Stimulated activated CD8-positive, alpha-beta memory T cell treated with anti-CD3 and anti-CD28 coated beads, Interleukin-2, amount 100 ng/mL, for 48 hours (primary cell): ENCODE measurements around the gene LAMA3.

Source experiments
- DNase-seq, 2 donors: peaks; one replicate each; pipeline ENCODE4 v3.0.0-alpha.2; 2020; ENCODE audit warnings: low read depth in 2 of 2

The LAMA3 gene

DNA sequence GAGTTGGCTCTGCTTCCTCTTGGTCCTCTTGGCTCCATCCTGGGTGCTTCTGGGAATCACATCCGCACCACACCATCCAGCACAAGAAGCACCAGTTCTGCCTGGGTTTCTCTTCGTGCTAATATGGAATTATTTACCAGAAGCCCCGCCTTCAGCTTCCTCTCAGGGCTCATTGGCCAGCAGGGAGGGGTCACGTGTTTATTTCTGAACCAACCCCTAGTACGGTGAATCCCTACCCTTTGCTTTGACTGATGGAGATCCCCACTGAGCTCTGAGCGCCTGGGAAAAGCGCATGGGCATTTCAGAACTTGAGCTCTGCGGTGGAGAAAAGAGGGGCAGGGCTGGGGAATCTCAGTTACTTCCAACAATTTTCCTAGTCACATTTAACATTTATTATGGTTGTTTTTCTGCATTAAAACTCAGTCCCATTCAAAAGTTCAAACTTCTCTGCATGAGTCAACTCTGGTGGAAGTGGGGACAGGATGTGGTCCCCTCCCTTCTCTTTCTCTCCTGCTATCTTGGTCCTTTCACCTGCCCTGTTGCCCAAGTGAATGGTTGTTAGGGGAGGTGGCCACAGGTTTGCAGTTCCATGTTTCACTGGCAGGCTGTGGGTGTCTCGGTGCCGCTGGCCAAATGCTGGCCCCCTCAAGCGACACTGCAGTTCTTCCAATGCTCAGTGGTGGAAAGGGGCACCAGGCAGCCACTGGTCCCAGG is 248.9 kb downstream of the LAMA3 start:
- no peak for DNase-seq

DNA sequence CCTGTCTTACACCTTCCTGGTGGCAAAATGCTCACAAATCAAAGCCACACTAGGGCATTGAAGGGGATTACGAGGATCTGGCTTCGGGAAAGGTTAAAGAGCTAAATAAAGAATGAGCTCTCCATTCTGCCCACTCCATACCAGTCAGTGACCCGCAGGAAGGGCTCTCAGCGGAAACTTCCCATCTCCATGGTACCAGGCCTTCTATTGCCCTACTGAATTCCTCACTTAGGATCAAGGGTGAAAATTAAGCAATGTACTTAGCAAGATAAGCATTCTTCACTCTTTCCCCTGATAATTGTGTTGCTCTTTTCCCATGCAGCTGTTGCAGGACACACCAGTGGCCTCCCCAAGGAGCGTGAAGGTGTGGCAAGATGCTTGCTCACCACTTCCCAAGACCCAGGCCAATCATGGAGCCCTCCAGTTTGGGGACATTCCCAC is 249.7 kb downstream of the LAMA3 start:
- no peak for DNase-seq

DNA sequence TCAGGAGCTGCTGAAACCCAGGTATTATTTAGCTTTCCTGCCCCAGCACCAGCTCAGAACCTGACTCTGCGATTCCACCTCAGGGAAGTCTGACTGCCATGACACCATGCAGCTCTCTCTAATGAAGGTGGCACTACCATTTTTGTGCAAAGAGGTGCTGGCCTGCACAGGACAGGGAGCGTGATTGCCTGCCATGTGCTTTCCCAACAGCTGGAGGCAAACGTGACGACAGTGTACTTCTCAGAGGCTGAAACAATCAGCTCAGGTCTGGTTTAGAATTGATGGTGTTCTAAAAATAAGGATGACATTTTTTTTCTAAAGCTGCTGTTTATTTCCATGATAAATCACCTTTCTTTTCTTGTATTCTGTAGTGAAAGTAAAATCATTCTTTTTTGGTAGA is 250.1 kb downstream of the LAMA3 start:
- no peak for DNase-seq

DNA sequence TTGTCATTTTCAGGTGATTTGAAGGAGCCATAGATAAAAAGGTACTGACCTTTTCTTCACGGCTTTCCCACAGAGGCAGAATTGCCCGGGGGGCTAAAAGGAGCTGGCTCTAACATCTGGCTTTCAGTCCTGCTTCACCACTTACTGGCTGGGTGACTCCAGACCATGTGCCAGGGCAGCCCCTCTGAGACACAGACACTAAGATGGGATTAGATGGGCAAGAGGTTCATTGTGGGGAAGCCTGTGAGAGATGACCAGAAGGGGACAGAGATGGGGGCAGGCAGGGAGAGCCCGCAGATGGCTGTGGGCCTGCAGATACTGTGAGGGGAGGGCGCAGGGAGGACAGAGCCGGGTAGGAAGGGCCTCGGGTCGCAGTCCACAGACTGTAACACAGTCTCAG is 250.6 kb downstream of the LAMA3 start:
- no peak for DNase-seq

DNA sequence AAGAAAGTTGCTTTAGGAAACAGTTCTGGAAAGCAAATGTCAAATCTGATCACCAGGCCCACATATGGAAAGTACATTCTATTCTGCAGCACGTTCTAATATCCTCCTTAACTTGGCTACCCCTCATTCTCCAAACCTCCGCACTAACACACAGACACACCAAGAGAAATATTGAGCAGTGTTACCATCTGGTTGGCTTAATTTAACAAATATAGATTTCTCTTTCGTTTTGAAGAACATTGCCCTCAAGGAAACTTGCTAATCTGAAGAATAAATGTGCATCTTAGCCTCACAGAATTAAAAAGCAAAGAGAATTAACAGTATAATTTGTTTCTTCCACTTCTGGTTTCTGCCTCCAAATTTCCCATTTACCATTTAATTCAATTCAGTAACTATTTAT is 252.5 kb downstream of the LAMA3 start:
- no peak for DNase-seq

DNA sequence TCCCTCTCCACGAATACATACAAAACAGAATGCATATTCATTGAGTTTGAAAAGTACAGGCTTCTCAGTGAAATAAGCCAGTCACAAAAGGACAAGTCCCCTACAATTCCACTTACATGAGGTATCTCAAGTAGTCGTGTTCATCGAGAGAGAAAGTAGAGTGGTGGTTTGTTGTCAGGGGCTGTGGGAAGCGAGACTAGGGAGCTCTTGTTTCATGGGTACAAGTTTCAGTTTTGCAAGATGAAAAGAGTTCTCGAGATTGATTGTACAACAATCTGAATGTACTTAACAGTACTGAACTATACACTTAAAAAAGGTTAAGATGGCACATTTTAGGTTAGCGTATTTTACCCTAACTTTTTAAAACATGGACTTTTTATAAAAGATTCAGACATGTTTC is 253.9 kb downstream of the LAMA3 start:
- DNase-seq, result no peak

DNA sequence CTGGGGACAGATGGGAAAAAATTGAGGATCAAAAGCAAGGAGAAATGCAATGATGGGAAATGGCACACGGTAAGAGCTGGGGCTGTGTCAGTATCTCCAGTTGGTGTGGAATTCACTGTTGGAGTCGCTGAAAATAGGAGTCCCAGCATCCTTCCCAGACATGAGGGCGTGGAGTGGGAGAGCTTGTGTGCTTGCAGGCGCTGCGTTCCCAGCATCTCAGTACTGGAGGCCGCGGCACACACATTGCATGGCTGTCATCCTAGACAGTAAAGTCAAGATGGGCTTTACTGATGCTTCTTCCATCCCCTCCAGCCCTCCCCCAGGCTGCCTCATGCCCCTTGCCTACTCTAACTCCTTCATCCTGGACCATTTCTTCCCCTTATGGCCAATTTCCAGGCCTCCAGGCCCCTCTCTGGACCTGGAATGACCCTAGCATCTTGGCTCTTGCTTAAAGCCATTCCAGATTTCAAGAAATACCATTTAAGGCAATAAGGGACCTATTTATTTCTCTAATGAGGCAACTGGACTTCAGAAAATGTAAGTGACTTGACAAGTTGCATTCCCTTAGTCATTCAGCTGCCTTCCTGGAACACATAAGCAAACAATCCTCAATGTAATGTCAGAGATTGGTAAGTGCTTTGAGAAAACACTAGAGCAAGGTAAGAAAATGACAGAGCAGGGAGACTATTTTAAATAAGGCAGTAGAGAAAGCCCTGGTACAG is 254.8 kb downstream of the LAMA3 start:
- no peak for DNase-seq

DNA sequence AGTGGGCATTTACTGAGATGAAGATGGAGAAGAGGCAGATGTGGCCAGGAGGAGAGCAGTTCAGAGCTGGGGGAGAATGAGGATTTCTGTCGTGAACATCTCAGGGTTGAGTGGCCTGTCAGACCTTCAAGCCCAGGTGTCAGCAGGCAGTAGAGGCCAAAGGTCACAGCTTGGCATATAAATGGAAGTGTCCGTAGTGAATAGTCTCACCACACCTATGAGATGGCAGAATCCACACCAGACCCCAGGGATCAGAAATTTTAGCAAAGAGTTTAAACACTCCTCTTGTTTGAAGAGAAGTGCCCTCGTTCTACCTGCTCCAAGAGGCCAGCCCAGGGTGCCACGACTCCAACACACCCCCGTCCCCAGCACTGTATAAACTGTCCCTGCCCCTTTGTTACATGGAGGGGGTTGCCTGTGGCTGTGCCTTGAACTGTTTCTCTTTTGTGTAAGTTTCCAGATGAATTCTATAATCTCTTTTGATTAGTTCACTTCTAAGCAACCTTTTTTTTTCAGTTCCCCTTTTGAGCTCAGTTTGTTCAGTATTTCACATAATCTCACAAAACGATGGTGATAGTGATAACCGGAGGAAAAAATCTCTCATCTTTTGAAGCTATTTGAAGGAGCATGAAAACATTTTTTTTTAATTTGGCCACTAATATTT is 256.3 kb downstream of the LAMA3 start:
- DNase-seq, result no peak

DNA sequence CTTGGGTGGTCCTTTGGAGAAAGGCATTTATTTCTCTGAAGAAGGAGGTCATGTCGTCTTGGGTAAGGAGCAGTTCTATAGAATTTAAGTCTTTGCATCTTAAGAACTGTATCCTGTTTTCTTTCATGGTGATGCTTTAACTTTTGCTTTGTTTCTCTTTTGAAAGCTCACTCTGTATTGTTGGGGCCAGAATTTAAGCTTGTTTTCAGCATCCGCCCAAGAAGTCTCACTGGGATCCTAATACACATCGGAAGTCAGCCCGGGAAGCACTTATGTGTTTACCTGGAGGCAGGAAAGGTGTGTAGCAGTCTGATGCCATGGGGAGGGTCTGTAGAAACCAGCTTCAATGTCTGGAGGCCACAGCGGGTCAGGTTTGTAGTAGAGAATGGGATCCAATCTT is 260.6 kb downstream of the LAMA3 start:
- no peak for DNase-seq

DNA sequence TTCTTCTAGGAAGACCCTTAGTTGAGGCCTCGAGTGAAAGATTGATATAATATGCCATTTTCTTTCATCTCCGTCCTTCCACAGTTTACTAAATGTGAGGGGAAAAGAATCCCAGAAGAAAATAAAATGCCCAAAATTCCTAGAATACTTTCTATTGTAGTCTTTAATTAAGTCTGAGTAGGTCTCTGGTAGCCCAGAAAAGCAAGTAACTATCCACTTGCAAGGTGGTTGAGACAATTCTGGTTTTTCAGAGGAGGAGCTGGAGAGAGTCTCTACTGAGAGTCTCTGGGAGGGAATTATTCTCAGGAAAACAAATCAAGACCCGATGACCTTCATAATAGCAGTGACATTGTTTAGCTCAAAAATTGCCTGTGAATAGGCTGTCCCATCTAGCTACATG is 261.4 kb downstream of the LAMA3 start:
- DNase-seq, result no peak

DNA sequence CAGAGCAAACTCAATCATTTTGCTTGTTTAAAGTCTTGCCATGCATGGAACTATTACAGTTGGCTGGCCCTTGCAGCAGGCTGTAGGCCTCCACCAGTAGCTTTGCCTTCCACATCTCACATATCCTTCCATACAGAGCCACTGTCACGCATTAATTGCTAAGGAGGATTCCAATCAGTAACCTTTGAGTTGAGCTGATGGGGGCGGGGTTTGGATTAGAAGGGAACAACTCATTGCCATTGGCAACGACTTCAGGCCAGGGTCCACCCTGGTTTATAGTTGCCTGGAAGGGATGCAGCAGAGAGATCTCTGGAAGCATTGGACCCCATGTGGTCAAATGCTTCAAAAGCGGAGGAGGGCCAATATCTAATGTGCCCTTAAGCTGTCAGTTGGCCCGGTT is 262.0 kb downstream of the LAMA3 start:
- DNase-seq, result no peak

DNA sequence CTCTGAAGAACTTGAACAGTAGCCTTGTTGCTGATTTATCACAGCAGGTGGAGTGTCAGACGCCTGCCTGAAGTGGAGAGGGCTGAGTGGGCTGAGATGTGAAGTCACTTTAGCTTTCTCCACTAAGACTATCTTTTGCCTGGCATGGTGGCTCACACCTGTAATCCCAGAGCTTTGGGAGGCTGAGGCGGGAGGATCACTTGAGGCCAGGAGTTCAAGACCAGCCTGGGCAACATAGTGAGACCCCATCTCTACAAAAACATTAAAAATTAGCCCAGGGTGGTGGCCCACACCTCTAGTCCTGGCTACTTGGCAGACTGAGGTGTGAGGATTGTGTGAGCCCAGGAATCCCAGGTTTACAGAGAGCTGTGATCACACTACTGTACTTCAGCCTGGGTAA is 264.7 kb downstream of the LAMA3 start:
- DNase-seq, result no peak

DNA sequence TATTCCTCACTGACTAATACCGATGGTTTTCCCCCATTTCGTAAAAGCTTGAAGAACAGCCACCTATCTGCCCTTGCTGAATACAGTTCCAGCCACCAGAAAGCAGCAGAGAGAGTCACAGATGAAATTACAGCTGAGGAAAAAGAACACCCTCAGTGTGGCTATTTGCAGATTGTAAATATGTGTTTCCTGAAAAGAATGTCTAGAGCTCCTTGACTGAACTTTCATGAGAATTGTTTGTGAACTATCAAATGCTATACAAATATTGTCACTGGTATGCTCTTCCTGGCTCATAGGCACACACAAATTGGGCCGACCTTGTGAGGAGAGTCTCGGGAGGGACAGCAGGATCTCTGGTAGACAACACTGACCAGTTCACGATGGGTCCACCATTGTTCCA is 267.2 kb downstream of the LAMA3 start:
- no peak for DNase-seq

DNA sequence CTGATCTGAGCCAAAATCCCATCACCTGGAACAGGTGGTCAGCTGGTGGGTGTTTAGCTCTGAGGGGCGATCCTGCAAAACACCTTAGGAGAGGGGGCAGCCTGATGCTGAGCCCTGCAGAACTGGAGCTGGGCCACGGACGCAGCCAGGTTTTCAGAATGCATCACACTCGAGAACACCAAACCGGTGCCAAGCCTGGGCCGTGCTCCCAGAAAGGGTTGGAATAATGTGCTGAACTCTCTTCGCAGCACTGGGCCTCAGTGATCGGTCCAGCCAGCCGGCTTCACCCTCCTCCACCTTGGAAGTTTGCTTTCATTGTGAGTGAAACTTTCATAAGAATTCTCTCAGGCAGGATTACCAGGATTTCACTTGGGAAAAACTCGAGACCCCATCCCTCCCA is 268.8 kb downstream of the LAMA3 start:
- no peak for DNase-seq

DNA sequence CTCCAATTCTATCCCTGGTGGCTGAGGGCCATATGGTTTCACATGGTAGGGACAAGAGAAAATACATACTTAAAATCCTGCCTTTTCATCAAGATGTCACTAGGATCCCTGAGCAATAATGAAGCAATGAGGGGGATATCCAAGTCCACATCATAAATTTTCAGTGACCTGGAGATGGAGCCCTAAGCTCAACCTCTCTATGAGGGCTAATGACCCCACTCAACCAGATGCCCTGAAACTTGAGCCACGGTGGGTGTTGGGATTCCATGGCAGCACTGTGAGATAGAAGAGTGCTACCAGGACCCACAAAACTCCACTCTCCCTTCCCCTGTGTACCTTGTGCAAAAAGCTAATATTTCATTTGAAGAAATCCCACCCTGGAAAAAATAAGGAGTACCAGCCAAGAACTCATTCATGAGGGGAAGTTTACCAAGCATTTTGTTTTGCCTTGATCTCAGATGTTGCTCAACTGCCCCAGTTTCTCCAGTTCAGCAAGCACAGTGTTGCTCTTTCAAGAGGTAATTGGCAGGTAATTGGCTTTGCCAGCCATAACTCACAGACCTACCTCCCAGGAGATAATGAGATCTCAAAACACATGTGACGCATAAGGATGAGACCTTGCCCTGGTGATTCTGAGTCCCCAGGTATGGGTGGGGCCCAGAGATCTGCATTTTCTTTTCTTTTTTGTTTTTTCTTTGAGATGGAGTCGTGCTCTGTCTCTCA is 274.4 kb downstream of the LAMA3 start:
- DNase-seq, result no peak

DNA sequence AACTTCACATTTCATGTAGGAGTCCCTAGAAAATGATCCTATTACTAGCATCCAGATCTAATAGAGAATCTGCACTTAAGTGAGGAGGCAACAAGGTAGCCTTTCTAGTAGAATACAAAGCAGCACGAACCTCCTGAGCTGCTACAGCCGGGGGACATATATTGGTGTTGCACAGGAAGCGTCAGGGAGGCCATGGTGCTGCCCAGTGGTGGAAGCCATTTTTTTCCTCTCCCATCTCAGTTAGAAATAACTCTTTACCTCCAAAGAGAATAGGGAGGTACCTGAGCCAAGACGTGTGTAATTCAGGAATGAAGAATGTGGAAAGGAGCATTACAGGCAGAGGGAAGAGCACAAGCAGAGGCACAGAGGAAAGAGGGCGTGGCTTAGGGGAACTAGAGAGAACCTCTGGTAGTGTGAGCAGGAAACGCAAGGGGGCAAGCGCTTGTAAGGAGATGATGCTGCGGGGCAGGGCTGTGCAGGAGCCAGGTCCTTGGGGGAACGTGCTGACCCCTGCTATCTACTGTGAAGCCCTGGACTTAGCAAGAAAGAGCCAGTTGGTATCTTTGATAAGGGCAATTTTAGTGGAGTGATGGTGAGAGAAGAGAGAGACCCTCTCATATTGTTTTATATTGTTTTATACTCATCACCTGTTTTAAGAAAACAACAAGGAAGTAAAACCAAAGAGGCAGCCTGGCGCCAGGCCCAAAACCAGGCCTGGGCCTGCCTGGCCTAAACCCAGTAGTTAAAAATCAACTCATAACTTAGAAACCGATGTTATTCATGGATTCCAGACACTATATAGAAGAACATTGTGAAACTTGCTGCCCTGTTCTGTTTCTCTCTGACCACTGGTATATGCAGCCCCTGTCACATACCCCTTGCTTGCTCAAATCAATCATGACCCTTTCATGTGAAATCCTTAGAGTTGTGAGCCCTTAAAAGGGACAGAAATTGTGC is 275.3 kb downstream of the LAMA3 start:
- DNase-seq, result peak; percentile 35 to 36

DNA sequence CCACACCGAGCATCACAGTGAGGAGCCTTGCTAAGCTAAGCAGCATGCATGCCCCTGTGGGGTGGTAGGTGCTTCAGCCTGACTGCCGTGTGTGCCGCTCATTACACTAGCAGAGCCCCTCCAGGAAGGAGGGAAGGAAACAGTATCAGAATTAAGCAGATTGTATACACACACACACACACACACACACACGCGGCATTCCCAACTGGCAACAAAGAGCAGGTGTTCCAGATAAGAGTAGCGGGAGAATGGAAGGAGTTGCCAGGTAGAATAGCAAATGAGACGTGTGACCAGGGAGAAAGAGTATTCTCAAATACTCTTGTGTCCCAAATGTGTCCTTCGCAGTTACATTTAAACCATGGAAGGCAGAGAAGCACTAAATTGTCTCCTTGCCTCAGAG is 277.7 kb downstream of the LAMA3 start:
- no peak for DNase-seq

DNA sequence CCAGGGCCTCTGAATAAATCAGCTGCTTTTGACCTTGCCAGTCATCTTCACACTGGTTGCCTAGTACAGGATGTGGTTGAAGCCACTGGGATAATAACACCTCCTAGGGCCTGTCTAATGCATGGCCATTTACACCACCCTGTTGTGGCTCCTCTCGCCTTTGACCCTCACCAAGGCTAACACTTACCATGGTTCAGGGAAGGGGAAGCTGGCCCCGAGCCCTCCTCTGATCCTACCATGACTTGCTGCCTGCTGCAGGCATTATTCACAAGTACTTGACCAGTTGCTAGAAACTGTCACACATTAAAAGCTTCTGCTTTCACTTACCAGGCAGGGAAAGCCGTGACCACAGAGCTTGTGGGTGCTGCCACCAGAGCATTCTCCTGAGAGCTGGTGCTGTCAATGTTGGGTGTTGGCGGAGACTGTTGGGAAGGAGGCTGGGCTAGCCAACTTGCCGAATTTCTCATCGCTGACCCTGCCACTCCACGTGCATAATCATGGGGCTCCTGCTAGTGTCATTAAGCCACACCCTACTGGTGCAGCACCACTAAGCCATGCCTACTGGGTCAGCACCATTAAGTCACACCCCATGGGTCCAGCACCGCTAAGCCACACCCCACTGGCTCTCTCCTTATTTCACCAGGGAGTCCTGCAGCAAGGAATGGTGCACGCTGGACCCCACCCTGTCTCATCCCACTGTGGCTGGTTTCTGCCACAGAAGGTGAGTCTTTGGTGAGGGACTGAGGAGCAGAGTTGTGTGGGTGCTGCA is 278.3 kb downstream of the LAMA3 start:
- no peak for DNase-seq

DNA sequence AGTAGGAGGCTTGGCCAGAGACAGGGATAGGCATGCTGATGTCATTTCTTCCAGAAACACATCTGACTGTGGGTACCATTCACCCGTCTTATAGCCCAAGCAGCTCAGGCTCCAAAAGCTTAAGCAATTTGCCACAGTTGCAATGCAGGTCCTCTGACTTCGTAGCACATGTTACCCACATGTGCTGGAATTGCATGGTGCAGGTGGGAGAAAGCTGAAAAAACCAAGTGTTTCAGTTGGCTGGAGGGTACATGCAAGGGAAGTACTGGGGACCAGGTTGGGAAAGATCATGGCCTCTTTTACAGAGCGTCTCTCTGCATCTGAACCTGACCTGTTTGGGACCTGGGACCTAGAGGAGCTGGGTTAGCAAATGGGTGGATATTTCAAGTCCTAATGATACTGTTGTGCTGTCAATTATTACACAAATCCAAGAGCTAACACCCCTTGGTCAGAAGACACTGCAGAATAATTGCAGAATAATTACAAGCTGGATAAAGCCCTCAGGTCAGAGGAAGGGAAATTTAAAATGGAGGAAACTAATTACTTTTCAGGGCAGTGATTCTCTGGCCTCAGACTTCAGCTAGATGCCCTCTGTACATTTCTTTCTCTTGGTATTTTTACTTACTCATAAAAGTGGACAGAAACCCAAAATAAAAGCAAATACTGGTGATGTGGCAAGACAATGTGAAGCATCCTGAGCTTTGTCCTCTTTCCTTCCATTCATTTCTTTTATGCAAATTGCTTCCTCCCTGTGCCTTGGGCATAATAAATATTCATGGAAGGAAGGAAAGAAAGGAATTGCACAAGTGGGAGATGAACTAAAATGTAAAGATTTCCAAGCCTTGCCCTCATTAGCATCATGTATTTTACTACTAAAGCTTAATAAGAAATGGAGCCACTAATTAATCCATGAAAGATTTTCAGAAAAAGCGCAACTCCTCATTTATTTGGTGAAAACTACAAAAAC is 279.7 kb downstream of the LAMA3 start:
- no peak for DNase-seq
